HepG2 (cell line): ENCODE results near the gene GRIN2C. TPM values are rescaled to one million over a fixed set of nuclear protein-coding genes. Genes with fewer than 3 reads are reported as not detected.

ENCODE experiments used
- ATAC-seq: fragments of 200-7000 bp; cut with Tn5 transposase; 3 replicates; pipeline ENCODE4 v1.9.1; 2020; ENCODE audit warnings: mild to moderate bottlenecking, moderate library complexity
- BruUV-seq: library from RNA; stranded (reverse); fragments of 400-500 nt; replicated peaks from 2 replicates; lab custom pipeline; 2021; lab: Mats Ljungman, UMichigan
- CTCF ChIA-PET: fragments of 300-600 bp; formaldehyde crosslinking; extraction: SDS; loops from one replicate; lab custom pipeline; 2021; ENCODE audit warnings: low total read pairs, inconsistent platforms, low intra/inter-chr PET ratio; lab: Yijun Ruan, JAX
- POLR2A ChIA-PET: fragments of 350-600 bp; sonication (Branson Sonifier 250); formaldehyde crosslinking; loops from one replicate; lab custom pipeline; 2020; ENCODE audit warnings: antibody characterized with exemption, inconsistent platforms; lab: Yijun Ruan, JAX
- DNase-seq: peaks from one replicate; pipeline ENCODE4 v3.0.0-alpha.2; 2015; ENCODE audit warnings: low spot score
- FAIRE-seq: peaks from 3 replicates; lab custom pipeline; 2011; peaks lifted over from hg19 to GRCh38; lab: Jason Lieb, UNC
- H2AFZ ChIP-seq: one replicate; pipeline ENCODE4 v1.6.1; 2011; ENCODE audit warnings: low read length, inconsistent platforms
- H3K27ac ChIP-seq: fragments of 300-600 bp; 3 replicates; pipeline ENCODE4 v1.8.0; 2011; ENCODE audit warnings: mixed run types, mild to moderate bottlenecking, mixed read lengths, low read length, inconsistent platforms; ENCODE audit not compliant: insufficient read depth; ENCODE audit errors: extremely low read length
- H3K27me3 ChIP-seq, 2 experiments: fragments of 200-600 bp in 1 of 2; 2 replicates in 1 of 2; 3 replicates in 1 of 2; pipeline versions ENCODE4 v1.6.0 to v1.8.0; 2011; ENCODE audit warnings: low read length in 2 of 2, mild to moderate bottlenecking in 2 of 2, moderate library complexity in 2 of 2, inconsistent platforms in 1 of 2; ENCODE audit not compliant: insufficient read depth in 2 of 2, control insufficient read depth in 1 of 2
- H3K36me3 ChIP-seq, 2 experiments: fragments of 200-600 bp in 1 of 2; replicated peaks in 1 of 2; 2 replicates in 1 of 2; 3 replicates in 1 of 2; pipeline versions ENCODE4 v1.5.1 to v1.8.0; 2011; ENCODE audit warnings: low read length in 2 of 2, inconsistent platforms in 1 of 2; ENCODE audit not compliant: insufficient read depth in 2 of 2, control insufficient read depth in 1 of 2
- H3K4me1 ChIP-seq: 2 replicates; pipeline ENCODE4 v1.5.1; 2012; ENCODE audit warnings: low read length, inconsistent platforms; ENCODE audit not compliant: insufficient read depth
- H3K4me2 ChIP-seq: 2 replicates; pipeline ENCODE4 v1.6.0; 2011; ENCODE audit warnings: low read depth, low read length, inconsistent platforms
- H3K4me3 ChIP-seq, 3 experiments: fragments of 200-600 bp in 1 of 3; sonication (generic), shearing (Covaris generic) in 1 of 3; replicated peaks in 1 of 3; 2 replicates each; pipeline ENCODE4 v1.5.1; 2011 to 2016; ENCODE audit warnings: low read length in 3 of 3, inconsistent platforms in 2 of 3, low read depth in 2 of 3, mild to moderate bottlenecking in 2 of 3, control low read depth in 1 of 3, mixed read lengths in 1 of 3; ENCODE audit not compliant: insufficient read depth in 1 of 3
- H3K79me2 ChIP-seq: one replicate; pipeline ENCODE4 v1.6.1; 2011; ENCODE audit warnings: low read length, inconsistent platforms; ENCODE audit not compliant: insufficient read depth
- H3K9ac ChIP-seq: 2 replicates; pipeline ENCODE4 v1.6.0; 2011; ENCODE audit warnings: mild to moderate bottlenecking, low read depth, low read length, inconsistent platforms; ENCODE audit not compliant: insufficient read depth
- H3K9me3 ChIP-seq: 2 replicates; pipeline ENCODE4 v1.5.1; 2012; ENCODE audit warnings: mild to moderate bottlenecking, low read length
- H4K20me1 ChIP-seq: 2 replicates; pipeline ENCODE4 v1.6.0; 2011; ENCODE audit warnings: inconsistent platforms, mild to moderate bottlenecking, low read length, moderate library complexity; ENCODE audit not compliant: insufficient read depth
- ASH2L ChIP-seq: fragments of 300-600, 200-600 bp; sonication (generic); IDR thresholded peaks from 2 replicates; pipeline ENCODE4 v1.7.0; 2017; ENCODE audit warnings: low read depth, mild to moderate bottlenecking, moderate library complexity, mixed read lengths, low read length; ENCODE audit not compliant: insufficient read length
- BCL3 ChIP-seq: sonication (generic); formaldehyde crosslinking; IDR thresholded peaks from 2 replicates; pipeline ENCODE4 v1.5.1; 2020; ENCODE audit warnings: mild to moderate bottlenecking, missing genetic modification reagents, moderate library complexity
- ELK4 ChIP-seq: sonication (generic); formaldehyde crosslinking; IDR thresholded peaks from 2 replicates; pipeline ENCODE4 v1.9.0; 2021; ENCODE audit warnings: missing genetic modification reagents, borderline replicate concordance
- ESRRA ChIP-seq: sonication (generic); formaldehyde crosslinking; IDR thresholded peaks from 2 replicates; pipeline ENCODE4 v1.5.1; 2020; ENCODE audit warnings: mild to moderate bottlenecking, low read depth, missing genetic modification reagents
- FOSL1 ChIP-seq: sonication (generic); formaldehyde crosslinking; IDR thresholded peaks from 2 replicates; pipeline ENCODE4 v1.9.0; 2021; ENCODE audit warnings: missing genetic modification reagents, borderline replicate concordance
- JARID2 ChIP-seq: sonication (generic); formaldehyde crosslinking; IDR thresholded peaks from 2 replicates; pipeline ENCODE4 v1.8.1; 2023; ENCODE audit warnings: missing genetic modification reagents, inconsistent platforms; ENCODE audit not compliant: insufficient replicate concordance
- MATR3 ChIP-seq: sonication (generic); formaldehyde crosslinking; IDR thresholded peaks from 2 replicates; pipeline ENCODE4 v1.4.0; 2020; ENCODE audit warnings: missing genetic modification reagents
- MTA1 ChIP-seq: sonication (generic); formaldehyde crosslinking; IDR thresholded peaks from 2 replicates; pipeline ENCODE4 v1.4.0; 2020; ENCODE audit warnings: missing genetic modification reagents, mild to moderate bottlenecking, borderline replicate concordance
- NFYB ChIP-seq: sonication (generic); formaldehyde crosslinking; IDR thresholded peaks from 2 replicates; pipeline ENCODE4 v1.4.0; 2020; ENCODE audit warnings: missing genetic modification reagents
- POLR2A ChIP-seq, 2 experiments: IDR thresholded peaks; 2 replicates each; pipeline ENCODE4 v1.6.1; 2011; ENCODE audit warnings: low read depth in 2 of 2, low read length in 2 of 2, mild to moderate bottlenecking in 1 of 2, moderate library complexity in 1 of 2; ENCODE audit not compliant: insufficient read depth in 1 of 2
- RFXANK ChIP-seq: IDR thresholded peaks from 2 replicates; pipeline ENCODE4 v1.6.1; 2016
- SETDB1 ChIP-seq: sonication (generic); formaldehyde crosslinking; IDR thresholded peaks from 2 replicates; pipeline ENCODE4 v1.5.1; 2020; ENCODE audit warnings: missing genetic modification reagents, mild to moderate bottlenecking, borderline replicate concordance
- SP5 ChIP-seq: IDR thresholded peaks from 2 replicates; pipeline ENCODE4 v1.6.1; 2016; ENCODE audit warnings: low read depth, borderline replicate concordance
- TBX2 ChIP-seq: sonication (generic); formaldehyde crosslinking; IDR thresholded peaks from 2 replicates; pipeline ENCODE4 v1.5.0; 2020; ENCODE audit warnings: missing genetic modification reagents, mild to moderate bottlenecking, borderline replicate concordance
- TGIF2 ChIP-seq: IDR thresholded peaks from 2 replicates; pipeline ENCODE4 v1.6.1; 2016; ENCODE audit warnings: control low read depth, missing compliant biosample characterization
- THAP8 ChIP-seq: sonication (generic); formaldehyde crosslinking; IDR thresholded peaks from 2 replicates; pipeline ENCODE4 v1.5.1; 2020; ENCODE audit warnings: missing genetic modification reagents, mild to moderate bottlenecking, borderline replicate concordance
- ZNF24 ChIP-seq: fragments of 450-650 bp; IDR thresholded peaks from 2 replicates; pipeline ENCODE4 v1.6.1; 2017; ENCODE audit warnings: antibody characterized with exemption, mild to moderate bottlenecking
- ZNF274 ChIP-seq: sonication (generic); formaldehyde crosslinking; IDR thresholded peaks from 2 replicates; pipeline ENCODE4 v1.5.1; 2020; ENCODE audit warnings: mild to moderate bottlenecking, missing genetic modification reagents
- ZNF383 ChIP-seq: sonication (generic); formaldehyde crosslinking; IDR thresholded peaks from 2 replicates; pipeline ENCODE4 v1.4.0; 2020; ENCODE audit warnings: missing genetic modification reagents, mild to moderate bottlenecking, borderline replicate concordance
- ZNF468 ChIP-seq: sonication (generic); formaldehyde crosslinking; IDR thresholded peaks from 2 replicates; pipeline ENCODE4 v1.8.0; 2022; ENCODE audit warnings: mild to moderate bottlenecking, moderate library complexity, missing genetic modification reagents
- ZNF543 ChIP-seq: sonication (generic); formaldehyde crosslinking; IDR thresholded peaks from 2 replicates; pipeline ENCODE4 v1.4.0; 2020; ENCODE audit warnings: mild to moderate bottlenecking, missing genetic modification reagents
- ZNF605 ChIP-seq: sonication (generic); formaldehyde crosslinking; IDR thresholded peaks from 2 replicates; pipeline ENCODE4 v1.8.0; 2022; ENCODE audit warnings: mild to moderate bottlenecking, missing genetic modification reagents
- WGBS: methylation state at CpG from one replicate; pipeline ENCODE4 v1.1.6; 2017; ENCODE audit warnings: low lambda C conversion rate; 5-methylcytosine and 5-hydroxymethylcytosine counted together
- in situ Hi-C: cut with HindIII; loops from 2 replicates; pipeline ENCODE4 v1.10.0; 2017; ENCODE audit warnings: low pct_unique_long_range_greater_than_20kb; ENCODE audit not compliant: extremely low pct_ligation_motif_present
- intact Hi-C: fragments of 100-400 bp; cut with micrococcal nuclease; formaldehyde crosslinking; loops from one replicate; pipeline ENCODE4 v1.10.0; 2022; ENCODE audit not compliant: unreplicated experiment
- polyA plus RNA-seq, 8 experiments: library from polyadenylated mRNA; depleted of rRNA in 3 of 8; stranded (reverse) in 7 of 8; unstranded in 1 of 8; fragments of >200 nt; fragmentation: Illumina TruSeq in 4 of 8; extraction: Trizol in 4 of 8; gene quantifications; 2 replicates each; pipeline versions ENCODE4 v1.2.1 to v1.2.3, GENCODE V29; 2011 to 2016; ENCODE audit warnings: low read depth in 4 of 8, missing spikeins in 1 of 8, mixed read lengths in 1 of 8; ENCODE audit not compliant: insufficient read depth in 1 of 8
- total RNA-seq, 5 experiments: library from RNA; depleted of rRNA; stranded (reverse); fragments of >200 nt; fragmentation: Illumina TruSeq; extraction: Trizol; gene quantifications; 2 replicates each; pipeline ENCODE4 v1.2.3, GENCODE V29; 2016; ENCODE audit warnings: low read depth in 1 of 5

The GRIN2C gene
- total and polyA plus RNA-seq, 2 of the 13 experiments (the other 11 are each of a cell fraction or from before 2014, with no cell fraction given) = 0.03 to 0.11 TPM

GRCh38 chr17:74852237-74853047 lies 7.2 kb downstream of the GRIN2C start:
- peak overlapping the region; percentile 33 to 64 (median 50); a peak in 5 of 6 replicates for H3K4me3 ChIP-seq
- no peaks in the 10 kb centered on the region for H3K79me2 ChIP-seq
- FAIRE-seq (no peak), DNase-seq (peak; percentile 67), ATAC-seq (peak; percentile 58)
- in situ Hi-C loops = no loop called here
- no peak overlapping the region for H2AFZ ChIP-seq
- ChIA-PET POLR2A (interaction anchor here (0.6 to 2.3 kb wide), 9 partner anchors 9 to 116 kb away, joined by 3 to 22 read pairs (median 3); partner anchors contain the start of genes FDXR, NAT9 and RAB37), CTCF (no interaction called here)
- H3K9me3 ChIP-seq = no peaks in the 10 kb centered on the region
- 43% methylated on average over 44 of the region's 76 CpGs for WGBS
- peaks cover 9% of the 10 kb centered on the region for H3K4me1 ChIP-seq
- no TSS peak for BruUV-seq
- H3K36me3 ChIP-seq = no peaks in the 10 kb centered on the region
- peaks cover 15 to 91% of the 10 kb centered on the region in 2 experiments for H3K27me3 ChIP-seq
- no peak overlapping the region for H3K27ac ChIP-seq
- no peaks in the 10 kb centered on the region; the same call in 1 of the 2 replicates for H4K20me1 ChIP-seq
- H3K4me2 ChIP-seq = peak overlapping the region; percentile 85
- H3K9ac ChIP-seq = no peak overlapping the region
- intact Hi-C loops = loop anchor here (1.0 kb wide), 1 partner anchor 35 kb away; no protein-coding TSS in a partner anchor
- no peak for TF ChIP-seq MATR3 (CRISPR knock-in tag)
- TF ChIP-seq ZNF24 = no peak
- TF ChIP-seq ZNF383 = no peak
- TF ChIP-seq JARID2 (CRISPR knock-in tag) = no peak
- no peak for TF ChIP-seq ZNF543 (CRISPR knock-in tag)
- TF ChIP-seq BCL3 = 0 out of 2 replicates have a peak, but pooled peaks have one; percentile 56
- TF ChIP-seq RFXANK (CRISPR knock-in tag) = no peak
- no peak for TF ChIP-seq ASH2L
- TF ChIP-seq ZNF468 (CRISPR knock-in tag) = no peak
- no peak for TF ChIP-seq SP5 (CRISPR knock-in tag)
- TF ChIP-seq ZNF605 = no peak
- no peak for TF ChIP-seq SETDB1 (CRISPR knock-in tag)
- peak; percentile 36; the same call in 1 of the 2 replicates for TF ChIP-seq ELK4 (CRISPR knock-in tag)
- no peak for TF ChIP-seq TBX2 (CRISPR knock-in tag)
- no peak for TF ChIP-seq NFYB
- peak; percentile 69; the same call in 1 of the 2 replicates for TF ChIP-seq ZNF274
- no peak for TF ChIP-seq POLR2A (IDR thresholded peaks at IDR 0.05; ENCODE audit: insufficient read depth in 1 of 2, low read depth in 2 of 2, low read length in 2 of 2)
- peak; percentile 66; the same call in 1 of the 2 replicates for TF ChIP-seq MTA1 (CRISPR knock-in tag)
- TF ChIP-seq TGIF2 = no peak
- no peak for TF ChIP-seq THAP8
- TF ChIP-seq FOSL1 (CRISPR knock-in tag) = no peak
- no peak for TF ChIP-seq ESRRA
